Heart left ventricle (tissue), 13 donors: ENCODE measurements around the gene CIDEC.
"Not testable (repeated sequence)": the region's sequence is repeated elsewhere in the genome, so short reads cannot be mapped to it uniquely, and the experiment has no call there.

Source experiments
- CTCF ChIP-seq, 12 donors: fragments of 200-600 bp; sonication (generic) in 4 of 12; IDR thresholded peaks; one replicate each; pipeline versions ENCODE4 v1.5.0 to v1.8.0; 2018 to 2022; ENCODE audit warnings: antibody characterized with exemption in 12 of 12, mild to moderate bottlenecking in 5 of 12
- POLR2A ChIP-seq, 2 donors: fragments of 450-650 bp; IDR thresholded peaks; one replicate each; pipeline ENCODE4 v1.6.1; 2017; ENCODE audit warnings: antibody characterized with exemption in 2 of 2, mild to moderate bottlenecking in 2 of 2, moderate library complexity in 2 of 2
- donor health status: ischemic (EF 13 %, LVEDD 7.1; RV severe dilation, severe dysfunction).
- donor health status: DM: no; HTN: yes; CAD: no.
- donor health status: DM: no; HTN: no; CAD: no.
- donor health status: ischemic (EF 25% LVEDD 6.9; RV normal size, moderate dysfunction).
- donor health status: ischemic (EF 25% LVEDD 5.7; RV mildly dilated, moderate dysfunction).
- donor health status: ischemic (EF 35%, LVEDD 5.7; RV mildly dilated, moderate dysfunction).
- donor health status: nonischemic (EF 11% LVEDD 7.7; RV severe dilation, severe dysfunction).
- donor health status: DM: yes; HTN: yes; CAD: no.
- donor health status: PGD.
- donor health status: ischemic (EF 29% LVEDD 5.4; RV normal size, mild dysfunction).
- donor health status: nonischemic (EF 23%, LVEDD 6.1; RV moderate dilation, normal function).

GRCh38 chr3:9865125-9865637, 14.9 kb downstream of the CIDEC start:
- not testable (repeated sequence) for TF ChIP-seq CTCF, POLR2A (IDR thresholded peaks at IDR 0.05)
